Upper lobe of left lung (tissue), 6 donors: ENCODE results near the gene NDC1. TPM values are rescaled to one million over a fixed set of nuclear protein-coding genes. Genes with fewer than 3 reads are reported as not detected.

ENCODE experiments used
- ATAC-seq, 2 donors: fragments of 200-7000 bp; cut with Tn5 transposase; one replicate each; pipeline ENCODE4 v1.9.1; 2022; ENCODE audit warnings: mild to moderate bottlenecking in 2 of 2, moderate library complexity in 2 of 2; ENCODE audit not compliant: low FRiP score in 2 of 2
- DNase-seq, 2 donors: peaks; one replicate each; pipeline ENCODE4 v3.0.0-alpha.2; 2019 to 2020
- H3K27ac ChIP-seq, 4 donors: fragments of 200-600 bp; sonication (generic); one replicate each; pipeline ENCODE4 v1.5.1; 2016 to 2019
- H3K27me3 ChIP-seq, 4 donors: fragments of 200-600 bp; sonication (generic); one replicate each; pipeline ENCODE4 v1.5.1; 2017 to 2019
- H3K36me3 ChIP-seq, 4 donors: fragments of 200-600 bp; sonication (generic); one replicate each; pipeline ENCODE4 v1.5.1; 2016 to 2019
- H3K4me1 ChIP-seq, 4 donors: fragments of 200-600 bp; sonication (generic); one replicate each; pipeline ENCODE4 v1.5.1; 2018 to 2019
- H3K4me3 ChIP-seq, 4 donors: fragments of 200-600 bp; sonication (generic); one replicate each; pipeline ENCODE4 v1.5.1; 2017 to 2019; ENCODE audit warnings: mild to moderate bottlenecking in 2 of 4, moderate library complexity in 1 of 4
- H3K9me3 ChIP-seq, 4 donors: fragments of 200-600 bp; sonication (generic); one replicate each; pipeline ENCODE4 v1.5.1; 2018 to 2019
- CTCF ChIP-seq, 6 experiments: fragments of 450-650 bp in 4 of 6; fragments of 200-600 bp in 2 of 6; sonication (generic) in 2 of 6; IDR thresholded peaks; one replicate each; pipeline ENCODE4 v1.5.1; 2016 to 2019; ENCODE audit warnings: antibody characterized with exemption in 6 of 6
- EP300 ChIP-seq, 4 donors: sonication (generic); formaldehyde crosslinking; IDR thresholded peaks; one replicate each; pipeline ENCODE4 v1.5.1; 2017; ENCODE audit warnings: antibody characterized with exemption in 4 of 4, control low read depth in 2 of 4
- POLR2A ChIP-seq, 4 donors: fragments of 450-650 bp; IDR thresholded peaks; one replicate each; pipeline ENCODE4 v1.5.1; 2016 to 2017; ENCODE audit warnings: antibody characterized with exemption in 4 of 4, mild to moderate bottlenecking in 2 of 4
- POLR2AphosphoS5 ChIP-seq, 2 donors: sonication (generic); formaldehyde crosslinking; IDR thresholded peaks; one replicate each; pipeline ENCODE4 v1.5.1; 2017; ENCODE audit warnings: antibody characterized with exemption in 2 of 2
- WGBS, 2 donors: methylation state at CpG; one replicate each; pipeline ENCODE4 v1.1.5; 2017 to 2018; 5-methylcytosine and 5-hydroxymethylcytosine counted together
- total RNA-seq, 6 donors: library from RNA; depleted of rRNA in 4 of 6; stranded (reverse); fragments of >200 nt in 4 of 6; gene quantifications; one replicate each; pipeline versions ENCODE4 v1.1.0 to v1.2.1, GENCODE V29; 2016 to 2021
- donor health status: DM: no; HTN: no; CAD: no; lungs with moderate emphysema.
- donor health status: DM: no; HTN: yes; CAD: no; lungs with severe emphysema.

The NDC1 gene
- total RNA-seq, 6 donors from 2014 or later, result 1.2 to 10.9 (median 8.2) TPM

GRCh38 chr1:53871773-53872484, 33.8 kb upstream of the NDC1 start:
- peaks cover 14 to 87% (median 38%) of the 10 kb centered on the region in 4 donors for H3K36me3 ChIP-seq
- H3K27ac ChIP-seq, result no peak overlapping the region
- H3K27me3 ChIP-seq, result no peaks in the 10 kb centered on the region
- no peak for TF ChIP-seq EP300 (IDR thresholded peaks at IDR 0.05)
- TF ChIP-seq POLR2AphosphoS5 (IDR thresholded peaks at IDR 0.05), result no peak
- TF ChIP-seq CTCF (IDR thresholded peaks at IDR 0.05), result no peak
- no peak for TF ChIP-seq POLR2A (IDR thresholded peaks at IDR 0.05)
- H3K4me1 ChIP-seq, result no peaks in the 10 kb centered on the region
- no peaks in the 10 kb centered on the region for H3K9me3 ChIP-seq
- 70 to 77% methylated on average over 5 of the region's 5 CpGs for WGBS, 2 donors
- ATAC-seq, result no peak
- no peak for DNase-seq
- no peak overlapping the region for H3K4me3 ChIP-seq

- TF ChIP-seq POLR2A (IDR thresholded peaks at IDR 0.05), result no peak
- no peak for TF ChIP-seq POLR2AphosphoS5 (IDR thresholded peaks at IDR 0.05)
- no peak for TF ChIP-seq EP300 (IDR thresholded peaks at IDR 0.05)
- no peak for TF ChIP-seq CTCF (IDR thresholded peaks at IDR 0.05)
- peaks cover 16 to 87% (median 38%) of the 10 kb centered on the region in 4 donors for H3K36me3 ChIP-seq
- H3K27ac ChIP-seq, result no peak overlapping the region
- no peaks in the 10 kb centered on the region for H3K9me3 ChIP-seq
- 81 to 82% methylated on average over 4 of the region's 4 CpGs for WGBS, 2 donors
- ATAC-seq (no peak), DNase-seq (no peak)
- no peak overlapping the region for H3K4me3 ChIP-seq
- H3K27me3 ChIP-seq, result no peaks in the 10 kb centered on the region
- H3K4me1 ChIP-seq, result no peaks in the 10 kb centered on the region
Measured at GRCh38 chr1:53871221-53871620, 33.1 kb upstream of the NDC1 start.

- TF ChIP-seq CTCF (IDR thresholded peaks at IDR 0.05), result no peak
- TF ChIP-seq EP300 (IDR thresholded peaks at IDR 0.05), result no peak
- TF ChIP-seq POLR2A (IDR thresholded peaks at IDR 0.05), result no peak
- no peak for TF ChIP-seq POLR2AphosphoS5 (IDR thresholded peaks at IDR 0.05)
- Histone ChIP-seq H3K4me1 (no peaks in the 10 kb centered on the region), H3K36me3 (peaks cover 16 to 87% (median 35%) of the 10 kb centered on the region in 4 donors), H3K27ac (no peak overlapping the region), H3K9me3 (no peaks in the 10 kb centered on the region), H3K4me3 (no peak overlapping the region), H3K27me3 (no peaks in the 10 kb centered on the region)
- DNase-seq (no peak), ATAC-seq (no peak)
- 83 to 86% methylated on average over 11 of the region's 11 CpGs for WGBS, 2 donors
Measured at GRCh38 chr1:53869454-53870117, 31.5 kb upstream of the NDC1 start.

GRCh38 chr1:53868565-53868964, 30.5 kb upstream of the NDC1 start:
- ATAC-seq (no peak), DNase-seq (no peak)
- H3K27me3 ChIP-seq, result no peaks in the 10 kb centered on the region
- 84 to 92% methylated on average over 1 of the region's 1 CpG for WGBS, 2 donors
- H3K27ac ChIP-seq, result no peak overlapping the region
- peaks cover 16 to 92% (median 38%) of the 10 kb centered on the region in 4 donors for H3K36me3 ChIP-seq
- H3K4me3 ChIP-seq, result no peak overlapping the region
- H3K4me1 ChIP-seq, result no peaks in the 10 kb centered on the region
- no peaks in the 10 kb centered on the region for H3K9me3 ChIP-seq
- TF ChIP-seq CTCF (IDR thresholded peaks at IDR 0.05) (no peak), EP300 (IDR thresholded peaks at IDR 0.05) (no peak), POLR2A (IDR thresholded peaks at IDR 0.05) (no peak)
